ENCODE data around the gene CD151. TPM values are rescaled to one million over a fixed set of nuclear protein-coding genes. Genes with fewer than 3 reads are reported as not detected.

CD151 gene
- total and polyA plus RNA-seq, 2 experiments from 2014 or later: 146 to 290 TPM

DNA sequence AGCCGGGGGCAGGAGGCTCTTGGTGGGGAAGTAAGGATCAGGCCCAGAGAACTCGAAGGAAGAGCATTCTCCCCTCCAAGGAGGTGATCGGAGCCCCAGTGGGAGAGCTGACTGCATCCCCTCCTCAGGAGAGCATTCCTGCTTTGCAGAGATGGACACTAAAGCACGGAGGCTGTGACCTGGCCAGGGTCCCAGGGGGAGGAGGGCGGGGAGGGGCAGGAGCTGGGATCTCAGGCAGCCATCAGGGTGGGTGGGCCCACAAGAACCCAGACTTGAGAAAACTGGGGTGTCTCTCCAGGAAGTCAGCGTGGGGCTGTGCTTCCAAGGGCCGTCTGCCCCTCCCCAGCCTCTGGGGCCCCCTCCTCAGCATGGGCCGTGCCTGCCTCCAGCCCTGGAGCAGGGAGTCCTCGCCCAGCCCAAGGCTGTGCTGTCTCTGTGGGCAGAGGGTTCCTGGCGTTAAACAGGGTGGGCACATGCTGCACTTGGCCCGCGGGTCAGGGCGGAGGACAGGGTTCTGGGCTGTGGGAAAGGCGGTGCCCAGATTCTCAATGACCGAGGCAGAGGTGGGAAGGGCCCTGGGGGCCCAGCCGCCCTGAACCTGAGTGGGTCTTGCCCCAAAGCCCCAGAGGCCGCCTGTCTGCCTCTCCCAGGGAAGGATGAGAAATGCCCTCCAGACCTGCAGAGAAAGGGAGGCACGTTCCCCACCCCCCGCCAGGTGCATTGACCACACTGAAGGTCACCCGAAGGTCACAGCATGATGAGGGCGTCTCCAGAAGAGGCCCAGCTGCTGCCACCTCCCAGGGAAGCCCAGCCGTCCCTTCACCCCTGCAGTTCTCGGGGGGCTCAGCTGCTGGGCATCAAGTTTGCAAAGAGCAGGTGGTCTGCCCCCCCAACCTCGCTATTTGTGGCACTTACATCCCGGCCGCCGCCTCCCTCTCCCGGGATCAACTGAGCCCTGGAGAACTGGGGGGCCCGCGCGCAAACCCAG lies 43.5 kb upstream of the CD151 start:
- Histone ChIP-seq H3K27ac (no peak overlapping the region), H3K27me3 (no peaks in the 10 kb centered on the region), H3K36me3 (no peaks in the 10 kb centered on the region), H3K4me1 (ENCODE audit: low read depth) (peaks cover 6% of the 10 kb centered on the region), H3K4me3 (no peak overlapping the region), H3K9me3 (ENCODE audit: low read depth) (no peaks in the 10 kb centered on the region)
- TF ChIP-seq, protein P1, sequence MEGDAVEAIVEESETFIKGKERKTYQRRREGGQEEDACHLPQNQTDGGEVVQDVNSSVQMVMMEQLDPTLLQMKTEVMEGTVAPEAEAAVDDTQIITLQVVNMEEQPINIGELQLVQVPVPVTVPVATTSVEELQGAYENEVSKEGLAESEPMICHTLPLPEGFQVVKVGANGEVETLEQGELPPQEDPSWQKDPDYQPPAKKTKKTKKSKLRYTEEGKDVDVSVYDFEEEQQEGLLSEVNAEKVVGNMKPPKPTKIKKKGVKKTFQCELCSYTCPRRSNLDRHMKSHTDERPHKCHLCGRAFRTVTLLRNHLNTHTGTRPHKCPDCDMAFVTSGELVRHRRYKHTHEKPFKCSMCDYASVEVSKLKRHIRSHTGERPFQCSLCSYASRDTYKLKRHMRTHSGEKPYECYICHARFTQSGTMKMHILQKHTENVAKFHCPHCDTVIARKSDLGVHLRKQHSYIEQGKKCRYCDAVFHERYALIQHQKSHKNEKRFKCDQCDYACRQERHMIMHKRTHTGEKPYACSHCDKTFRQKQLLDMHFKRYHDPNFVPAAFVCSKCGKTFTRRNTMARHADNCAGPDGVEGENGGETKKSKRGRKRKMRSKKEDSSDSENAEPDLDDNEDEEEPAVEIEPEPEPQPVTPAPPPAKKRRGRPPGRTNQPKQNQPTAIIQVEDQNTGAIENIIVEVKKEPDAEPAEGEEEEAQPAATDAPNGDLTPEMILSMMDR (IDR thresholded peaks at IDR 0.05; ENCODE audit: low read depth, low read length): no peak
- no peak for DNase-seq (ENCODE audit: low read depth in 1 of 2, low spot score in 1 of 2)

DNA sequence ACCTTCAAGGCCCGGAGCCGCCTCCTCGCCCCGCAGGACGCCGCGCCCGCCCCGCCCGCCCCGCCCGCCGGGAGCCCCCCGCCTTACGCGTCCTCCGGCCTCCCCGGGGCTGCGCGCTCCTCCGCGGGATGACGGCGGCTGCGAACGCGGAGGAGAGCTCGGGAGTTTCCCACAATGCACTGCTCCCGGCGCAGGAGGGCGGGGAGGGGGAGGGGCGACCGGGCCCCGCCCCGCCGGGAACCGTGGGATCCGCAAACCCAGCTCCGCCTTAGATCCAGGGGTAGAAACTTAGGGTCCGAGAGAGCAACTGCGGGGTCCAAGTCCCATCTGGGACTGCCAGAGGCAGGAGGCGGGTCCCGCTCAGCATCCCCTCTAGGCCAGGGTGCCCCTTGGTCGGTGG lies 42.8 kb upstream of the CD151 start, which contains the start of gene CEND1:
Gene CEND1 (minus strand): TSS at position 148 of the 400 bp plus-strand sequence. CDS start 1,514 bp downstream, outside the sequence.
- Histone ChIP-seq H3K27ac (no peak within 1 kb of the TSS), H3K4me1 (ENCODE audit: low read depth) (peaks cover 6% of the 10 kb centered on the region), H3K36me3 (no peaks in the 10 kb centered on the region), H3K27me3 (no peaks in the 10 kb centered on the region), H3K9me3 (ENCODE audit: low read depth) (no peaks in the 10 kb centered on the region), H3K4me3 (no peak within 1 kb of the TSS)
- TF ChIP-seq, protein P1 (IDR thresholded peaks at IDR 0.05; ENCODE audit: low read depth, low read length): no peak
- peak in 1 of 2 donors; percentile 54 for DNase-seq (ENCODE audit: low read depth in 1 of 2, low spot score in 1 of 2)

DNA sequence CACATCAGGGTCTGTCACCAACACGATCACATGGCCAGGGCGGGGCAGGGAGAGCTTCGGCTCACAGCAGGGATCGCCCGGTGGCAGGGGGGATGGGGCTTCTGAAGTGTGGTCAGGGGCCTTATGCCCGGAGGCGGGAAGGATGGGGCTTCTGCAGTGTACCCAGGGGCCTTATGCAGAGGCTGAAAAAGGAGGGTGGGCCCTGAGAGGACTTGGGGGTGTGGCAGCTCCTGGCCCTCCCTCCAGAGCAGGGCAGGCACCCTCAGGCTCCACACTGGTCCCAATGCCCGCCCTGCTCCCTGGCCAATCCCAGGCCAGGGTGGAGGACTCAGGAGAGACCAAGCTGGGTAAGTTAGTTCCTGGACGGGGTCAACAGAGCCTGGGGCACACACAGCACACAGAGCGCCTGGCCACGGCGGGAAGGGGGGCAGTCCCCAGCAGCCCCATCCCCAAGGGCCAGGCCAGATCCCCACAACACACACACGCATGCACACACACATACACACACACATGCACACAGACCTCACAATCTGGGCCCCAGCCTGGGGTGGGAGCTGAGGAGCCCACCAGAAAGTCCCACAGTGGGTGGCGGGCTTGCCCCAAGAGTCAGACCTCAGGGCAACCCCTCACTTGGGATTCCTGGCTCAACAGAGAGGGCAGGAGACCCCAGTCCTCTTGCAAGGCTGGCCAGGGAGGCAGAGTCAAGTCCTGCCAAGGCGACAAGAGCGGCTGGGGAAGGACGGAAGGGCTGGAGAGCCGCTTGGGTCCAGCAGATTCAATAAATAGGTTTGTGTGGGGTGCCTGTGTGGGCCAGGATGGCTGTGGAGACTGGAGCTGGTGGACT lies 41.8 kb upstream of the CD151 start:
- TF ChIP-seq, protein P1 (IDR thresholded peaks at IDR 0.05; ENCODE audit: low read depth, low read length): no peak

DNA sequence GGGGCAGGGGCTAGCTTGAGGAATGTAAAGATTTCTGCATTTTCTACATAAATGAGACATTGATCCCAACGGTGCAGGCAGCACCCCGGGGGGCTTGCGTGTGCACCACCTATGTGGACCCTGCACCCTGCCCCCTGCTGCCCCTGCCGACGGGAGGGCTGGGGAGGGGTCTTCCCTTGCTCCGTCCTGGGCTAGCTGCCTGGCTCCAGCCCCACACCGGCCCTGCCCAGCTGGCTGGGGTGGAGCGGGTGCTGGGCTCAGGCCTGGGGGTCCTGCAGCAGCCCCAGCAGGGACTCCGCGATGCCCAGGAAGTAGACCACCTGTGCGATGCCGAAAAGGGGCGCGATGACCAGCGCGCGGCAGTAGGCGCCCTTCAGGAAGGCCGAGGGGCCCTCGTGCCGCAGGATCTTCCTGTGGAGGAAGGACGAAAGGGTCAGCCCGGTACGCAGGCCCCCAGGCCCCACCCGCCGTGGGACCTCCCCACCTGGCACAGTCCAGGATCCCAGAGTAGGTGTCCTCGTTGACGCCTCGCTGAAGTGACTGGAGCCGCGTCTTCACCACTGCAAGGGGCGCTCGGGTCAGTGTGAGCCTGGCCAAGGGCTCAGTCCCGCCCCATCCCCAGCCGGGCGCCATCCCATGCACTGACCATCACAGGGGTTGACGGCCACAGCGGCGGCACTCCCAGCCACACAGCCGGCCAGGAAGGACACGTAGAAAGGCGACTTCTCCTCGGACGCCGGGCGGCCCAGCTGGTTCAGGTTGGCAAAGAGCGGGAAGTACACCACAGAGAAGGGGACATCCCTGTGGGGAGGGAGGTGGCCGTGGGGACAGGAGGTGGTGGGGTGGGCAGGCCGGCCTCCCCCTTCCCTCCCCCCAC lies 40.9 kb upstream of the CD151 start:
- Histone ChIP-seq H3K27me3 (no peaks in the 10 kb centered on the region), H3K4me3 (no peak overlapping the region), H3K9me3 (ENCODE audit: low read depth) (no peaks in the 10 kb centered on the region), H3K4me1 (ENCODE audit: low read depth) (peaks cover 20% of the 10 kb centered on the region), H3K27ac (no peak overlapping the region), H3K36me3 (no peaks in the 10 kb centered on the region)
- DNase-seq (ENCODE audit: low read depth in 1 of 2, low spot score in 1 of 2): no peak
- TF ChIP-seq, protein P1 (IDR thresholded peaks at IDR 0.05; ENCODE audit: low read depth, low read length): no peak

More for the DNA sequence above, 41.8 kb upstream of the CD151 start:
- Histone ChIP-seq H3K27me3 (no peaks in the 10 kb centered on the region), H3K4me1 (ENCODE audit: low read depth) (peaks cover 10% of the 10 kb centered on the region), H3K27ac (no peak overlapping the region), H3K4me3 (no peak overlapping the region), H3K9me3 (ENCODE audit: low read depth) (no peaks in the 10 kb centered on the region), H3K36me3 (no peaks in the 10 kb centered on the region)
- DNase-seq (ENCODE audit: low read depth in 1 of 2, low spot score in 1 of 2): peak; percentile 37 to 41

DNA sequence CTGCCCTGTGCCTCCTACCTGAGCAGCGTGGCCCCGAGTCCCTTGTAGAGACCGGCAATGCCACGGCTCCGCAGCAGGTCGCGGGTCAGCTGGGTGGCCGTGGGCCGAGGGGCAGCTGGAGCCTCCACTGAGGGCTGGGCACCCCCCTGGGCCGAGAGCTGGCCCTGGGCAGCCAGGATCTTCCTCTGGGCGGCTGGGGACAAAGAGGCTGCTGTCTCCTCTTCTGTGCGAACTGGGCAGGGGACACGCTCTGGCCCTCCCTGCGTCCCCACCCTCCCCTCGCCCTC lies 40.3 kb upstream of the CD151 start:
- Histone ChIP-seq H3K4me1 (ENCODE audit: low read depth) (peaks cover 21% of the 10 kb centered on the region), H3K9me3 (ENCODE audit: low read depth) (no peaks in the 10 kb centered on the region), H3K4me3 (no peak overlapping the region), H3K36me3 (no peaks in the 10 kb centered on the region), H3K27me3 (no peaks in the 10 kb centered on the region), H3K27ac (no peak overlapping the region)
- DNase-seq (ENCODE audit: low read depth in 1 of 2, low spot score in 1 of 2): no peak
- TF ChIP-seq, protein P1 (IDR thresholded peaks at IDR 0.05; ENCODE audit: low read depth, low read length): no peak
